Occipital lobe (tissue), 2 donors: Measurements from ENCODE around the gene IARS1. TPM values are rescaled to one million over a fixed set of nuclear protein-coding genes. Genes with fewer than 3 reads are reported as not detected.

Experiments used
- DNase-seq: peaks from one replicate; lab custom pipeline; 2025; lab: John Stamatoyannopoulos, UW
- total RNA-seq: library from RNA; depleted of rRNA; stranded (reverse); fragments of >200 nt; gene quantifications from one replicate; pipeline ENCODE4 v1.2.3, GENCODE V29; 2014

IARS1 gene
- total RNA-seq, 1 donor from 2014 or later: 154 TPM

DNA sequence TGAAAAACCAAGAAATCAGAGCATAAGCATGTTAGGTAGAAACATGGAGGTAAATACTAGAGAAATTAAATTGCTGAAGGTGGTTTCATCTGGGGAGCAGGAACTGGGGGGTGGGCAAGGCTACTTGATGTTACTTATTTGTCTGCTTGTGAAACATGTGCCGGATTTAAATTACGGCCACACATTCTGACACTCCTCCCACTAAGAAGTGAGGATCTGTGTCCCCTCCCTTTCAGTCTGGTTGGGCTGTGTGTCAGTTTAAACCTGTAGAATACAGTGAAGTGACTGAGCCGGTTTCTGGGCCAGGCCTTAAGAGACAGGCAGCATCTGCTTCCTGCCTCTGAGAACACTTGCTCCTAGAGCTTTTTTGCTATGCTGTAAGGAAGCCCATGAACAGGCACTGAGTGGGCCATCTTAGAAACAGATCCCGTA, 2.3 kb upstream of the IARS1 start:
- DNase-seq: no peak

DNA sequence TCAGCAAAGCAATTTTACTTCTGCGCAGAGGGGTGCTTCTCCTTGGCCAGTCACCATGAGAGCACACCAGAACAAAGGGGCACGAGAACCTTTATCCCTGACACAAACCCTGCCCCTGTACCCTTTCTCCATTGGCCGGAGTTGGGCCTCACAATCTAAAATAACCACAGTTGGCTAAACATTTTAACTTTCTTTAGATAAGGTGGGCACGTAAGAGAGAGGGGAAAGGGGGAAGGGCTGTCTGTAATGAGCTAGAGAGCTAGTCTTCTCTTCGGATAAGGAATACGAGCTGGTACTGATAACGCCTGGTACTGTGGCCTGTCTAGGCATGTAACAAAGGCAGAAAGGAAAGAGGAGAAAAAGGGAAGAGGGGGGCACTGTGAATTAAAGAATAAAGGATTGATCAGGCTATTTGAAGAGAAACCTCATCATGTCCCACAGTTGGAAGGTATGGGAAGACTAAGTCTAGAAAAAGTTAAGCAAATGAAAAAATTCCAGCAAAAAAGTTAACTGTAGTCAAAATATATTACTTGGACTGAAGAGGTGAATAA, 1.8 kb upstream of the IARS1 start:
- DNase-seq: no peak

DNA sequence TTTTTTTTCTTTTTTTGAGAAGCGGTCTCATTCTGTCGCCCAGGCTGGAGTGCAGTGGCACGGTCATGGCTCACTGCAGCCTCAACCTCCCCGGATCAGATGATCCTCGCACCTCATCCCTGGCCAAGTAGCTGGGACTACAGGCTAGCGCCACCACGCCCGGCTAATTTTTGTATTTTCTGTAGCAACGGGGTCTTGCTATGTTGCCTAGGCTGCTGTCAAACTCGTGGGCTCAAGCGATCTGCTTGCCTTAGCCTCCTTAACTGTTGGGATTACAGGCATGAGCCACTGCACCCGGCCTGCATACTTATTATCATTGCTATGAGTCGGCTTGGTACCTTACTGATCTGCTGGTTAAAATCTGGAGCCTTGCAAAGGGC, 790 bp upstream of the IARS1 start:
- no peak for DNase-seq

DNA sequence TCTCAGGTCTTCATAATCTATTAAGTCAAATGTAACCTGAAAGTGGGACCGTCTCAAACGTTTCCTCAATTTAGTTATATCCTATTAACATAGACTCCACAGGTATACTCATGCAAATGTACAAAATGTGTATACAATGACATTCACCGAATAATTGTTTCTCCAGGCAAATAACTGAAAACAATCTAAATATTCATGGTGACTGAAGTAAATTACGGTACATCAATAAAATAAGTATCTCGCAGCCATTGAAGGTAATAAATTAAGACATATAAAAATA, 482 bp downstream of the IARS1 start:
- DNase-seq: no peak

DNA sequence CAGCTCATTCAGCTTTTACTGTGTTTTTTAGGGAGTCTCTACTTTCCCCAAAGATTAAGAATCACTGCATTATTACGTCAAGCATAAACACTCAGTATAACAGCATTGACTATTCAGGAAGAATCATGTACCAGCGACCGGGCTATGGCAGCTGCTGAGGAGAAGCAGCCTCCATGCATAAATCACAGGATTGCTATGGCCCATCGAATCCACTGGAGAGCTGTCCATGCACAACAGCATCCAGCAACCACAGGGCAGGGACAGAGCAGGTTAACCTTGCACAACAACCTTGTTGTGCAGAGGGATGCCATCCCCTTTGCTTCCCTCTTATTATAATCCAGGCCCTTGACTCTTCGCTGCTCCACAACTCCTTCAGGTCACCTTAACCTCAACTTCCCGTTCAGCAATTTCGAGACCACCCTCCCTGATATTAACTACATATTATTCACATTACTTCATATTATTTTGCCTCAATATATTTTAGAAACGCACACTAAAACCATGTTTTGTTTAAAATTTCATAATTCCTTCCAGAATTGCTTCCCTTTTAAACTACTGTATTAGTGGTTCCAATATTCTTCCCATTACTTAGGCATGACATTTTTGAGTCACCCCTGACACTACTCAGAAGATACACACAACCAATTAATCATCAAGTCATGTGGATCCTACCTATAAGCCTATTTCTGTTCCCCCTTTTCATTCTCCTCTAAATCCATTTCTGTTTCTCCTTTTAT, 991 bp downstream of the IARS1 start:
- DNase-seq: no peak

DNA sequence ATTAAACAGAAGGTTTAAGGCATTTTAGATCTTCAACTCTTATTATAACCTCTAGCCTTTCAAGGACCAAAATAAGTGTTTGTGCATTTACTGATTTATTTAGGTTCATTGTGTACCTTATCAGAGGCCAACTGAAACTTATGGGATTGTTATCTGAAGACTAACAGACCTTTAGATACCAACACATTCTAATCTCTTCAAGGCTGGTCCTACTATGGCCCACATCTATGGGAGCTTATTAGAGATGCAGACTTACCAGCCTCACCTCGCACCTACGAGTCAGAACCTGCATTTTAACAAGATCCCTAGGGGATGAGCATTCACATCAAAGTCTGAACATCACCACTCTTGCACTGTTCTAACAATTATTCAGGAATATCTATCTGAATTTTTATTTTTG, 1.9 kb downstream of the IARS1 start:
- DNase-seq: no peak

DNA sequence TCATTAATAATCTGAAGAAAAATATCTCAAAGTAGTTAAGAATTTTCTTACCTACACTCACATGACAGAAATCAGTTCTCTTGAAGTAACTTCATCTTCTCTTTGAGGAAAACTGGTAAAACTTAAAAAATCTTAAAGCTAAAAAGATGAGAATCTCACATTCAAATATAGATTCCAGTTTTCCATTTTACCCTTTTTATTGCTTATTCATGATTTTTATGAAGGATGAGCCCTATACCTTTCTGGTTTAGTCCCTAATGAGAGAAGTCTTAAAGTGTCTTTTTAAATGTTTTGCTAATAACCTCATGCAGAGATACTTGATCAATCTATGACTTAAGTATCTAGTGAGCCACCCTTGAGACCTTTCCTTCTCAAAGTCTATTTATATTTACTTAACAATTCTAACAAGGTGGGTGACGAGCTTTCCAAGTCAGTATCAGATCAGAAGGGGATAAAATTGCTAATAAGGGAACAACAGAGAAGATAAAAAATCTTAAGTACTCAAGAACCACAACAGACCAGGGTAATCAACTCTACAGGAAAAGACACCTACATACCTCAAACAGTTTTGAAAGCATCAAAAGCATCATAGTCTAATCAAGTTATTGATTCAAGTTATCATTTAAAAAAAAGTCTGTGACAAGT, 2.6 kb downstream of the IARS1 start:
- no peak for DNase-seq

DNA sequence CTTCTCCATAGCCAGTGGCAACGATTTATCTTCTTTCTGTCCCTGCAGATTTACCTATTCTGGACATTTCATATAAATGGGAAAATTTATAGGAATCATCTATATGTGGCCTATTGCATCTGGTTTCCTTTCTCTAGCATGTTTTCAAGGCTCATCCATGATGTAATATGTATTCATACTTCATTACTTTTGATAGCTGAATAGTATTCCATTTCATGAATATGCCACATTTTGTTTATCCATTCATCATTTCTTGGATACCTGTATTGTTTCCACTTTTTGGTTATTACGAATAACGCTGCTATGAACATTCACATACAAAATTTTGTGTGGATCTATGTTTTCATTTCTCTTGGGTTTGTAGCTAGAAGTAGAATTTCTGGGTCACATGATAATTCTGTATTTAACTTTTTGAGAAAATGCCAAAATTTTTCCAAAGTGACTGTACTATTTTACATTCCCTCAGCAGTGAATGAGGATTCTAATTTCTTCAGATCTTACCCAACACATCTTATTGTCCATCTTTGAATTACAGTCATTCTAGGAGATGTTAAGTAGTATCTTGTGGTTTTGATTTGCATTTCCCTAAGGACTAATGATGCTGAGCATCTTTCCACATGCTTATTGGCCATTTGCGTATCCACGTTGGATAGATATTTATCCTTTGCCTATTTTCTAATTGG, 3.6 kb downstream of the IARS1 start:
- no peak for DNase-seq

DNA sequence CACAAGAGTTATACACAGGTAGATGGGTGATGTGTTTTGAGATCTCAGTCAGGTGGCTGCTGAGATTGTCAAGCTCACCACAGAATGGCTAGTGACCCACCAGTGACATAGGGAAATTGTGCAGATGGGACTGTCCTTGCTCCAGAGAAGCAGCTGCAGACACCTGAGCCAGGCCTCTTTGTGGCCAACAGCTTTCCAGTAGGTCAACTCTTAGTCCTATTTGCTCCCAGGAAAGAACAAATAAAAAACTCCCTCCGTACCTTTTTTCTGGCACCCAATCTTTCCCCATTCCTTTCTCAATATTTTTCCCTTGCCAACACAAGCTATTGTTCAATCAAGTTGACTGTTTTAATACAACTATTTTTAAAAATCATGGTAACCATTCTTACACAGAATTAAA, 14.2 kb downstream of the IARS1 start:
- DNase-seq: no peak

DNA sequence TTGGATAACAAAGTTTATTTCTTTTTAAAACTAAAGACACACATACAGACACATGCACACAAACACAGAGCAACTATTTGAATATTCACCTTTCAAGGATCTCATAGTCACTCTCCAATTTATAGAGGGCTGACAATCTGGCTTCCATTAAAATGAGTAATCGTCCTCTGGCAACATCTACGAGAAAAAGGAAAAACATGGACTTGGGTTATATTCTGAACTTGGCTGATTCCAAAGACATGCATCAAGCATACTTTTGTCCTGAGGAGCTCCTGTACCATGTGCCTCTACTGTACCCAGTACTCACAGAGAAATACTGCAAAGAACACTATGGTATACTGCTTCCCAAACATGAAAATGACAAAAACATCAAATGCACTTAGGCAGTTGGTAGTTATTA, 15.4 kb downstream of the IARS1 start:
- no peak for DNase-seq

DNA sequence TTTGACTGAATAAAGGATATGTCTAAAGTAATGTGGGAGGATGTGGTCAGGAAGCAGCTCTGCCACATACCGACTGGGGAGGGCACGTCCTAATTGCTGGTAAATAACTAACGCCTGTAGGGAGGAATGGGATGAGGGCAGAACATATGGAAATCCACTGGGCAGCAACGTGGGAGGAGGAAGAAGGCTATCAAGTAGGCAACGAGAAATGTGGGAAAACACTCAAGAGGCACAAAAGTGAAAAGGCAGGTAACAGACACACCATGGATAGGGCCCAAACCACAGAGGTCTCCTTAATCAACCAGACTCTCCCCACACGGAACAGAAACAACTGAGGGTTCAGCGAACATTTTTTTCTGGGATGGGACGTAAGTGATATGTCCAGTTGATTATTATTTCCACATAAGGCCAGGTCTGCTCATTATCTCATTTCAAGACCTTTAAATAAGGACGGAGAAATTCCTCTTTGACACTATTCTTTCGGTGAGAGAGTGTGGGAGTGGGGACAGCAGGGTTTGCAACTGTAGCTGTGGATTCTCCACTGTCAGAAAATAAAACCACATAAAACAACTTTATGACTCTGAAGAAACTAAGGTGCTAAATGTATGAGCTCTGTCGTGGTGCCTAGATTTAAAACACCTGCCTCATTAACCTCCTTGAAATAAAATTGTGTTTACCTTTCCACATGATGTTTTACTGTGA, 17.0 kb downstream of the IARS1 start:
- no peak for DNase-seq

DNA sequence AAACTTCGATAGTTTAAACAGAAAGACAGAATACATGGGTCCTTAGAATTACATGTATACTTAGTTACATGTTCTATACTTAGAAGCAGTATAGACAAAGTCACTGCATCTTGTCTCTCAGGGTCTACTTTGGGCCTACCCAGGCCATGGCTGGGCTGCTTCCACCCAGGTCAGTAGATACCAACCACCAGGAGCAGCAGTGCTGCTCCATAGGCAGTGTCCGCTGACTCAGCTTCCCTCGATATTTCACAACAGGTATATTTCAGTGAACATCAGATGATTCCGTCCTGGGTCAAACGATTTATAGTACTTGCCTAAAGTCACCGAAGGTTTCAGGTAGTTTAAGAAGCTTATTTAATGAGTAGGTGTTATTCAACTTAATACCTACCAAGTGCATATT, 18.0 kb downstream of the IARS1 start:
- no peak for DNase-seq

DNA sequence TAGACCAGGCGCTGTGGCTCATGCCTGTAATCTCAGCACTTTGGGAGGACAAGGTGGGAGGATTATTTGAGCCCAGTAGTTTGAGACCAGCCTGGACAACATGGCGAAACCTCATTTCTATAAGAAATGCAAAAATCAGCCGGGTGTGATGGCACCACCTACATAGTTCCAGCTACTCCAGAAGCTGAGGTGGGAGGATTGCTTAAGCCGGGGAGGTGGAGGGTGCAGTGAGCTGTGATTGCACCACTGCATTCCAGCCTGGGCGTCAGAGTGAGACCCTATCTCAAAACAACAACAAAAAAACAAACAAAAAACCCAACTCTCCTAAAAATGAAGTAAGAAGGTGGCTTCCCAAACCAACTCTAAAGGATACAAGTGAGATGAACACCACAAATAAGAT, 23.0 kb downstream of the IARS1 start:
- peak; percentile 5 for DNase-seq

DNA sequence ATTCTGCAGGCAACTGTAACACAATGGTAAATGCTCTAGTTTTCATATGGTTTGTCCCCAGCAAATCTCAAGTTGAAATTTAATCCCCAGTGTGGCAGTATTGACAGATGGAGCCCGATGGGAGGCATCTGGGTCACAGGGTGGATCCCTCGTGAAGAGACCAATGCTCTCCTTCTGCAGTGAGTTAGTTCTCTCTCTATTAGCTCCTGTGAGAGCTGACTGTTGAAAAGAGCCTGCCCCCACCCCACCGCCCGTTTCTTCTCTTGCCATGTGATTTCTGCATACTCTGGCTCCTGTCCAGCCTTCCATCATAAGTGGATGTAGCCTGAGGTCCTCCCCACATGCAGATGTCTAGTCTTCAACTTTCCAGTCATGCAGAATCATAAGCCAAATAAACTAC, 27.0 kb downstream of the IARS1 start:
- DNase-seq: no peak

DNA sequence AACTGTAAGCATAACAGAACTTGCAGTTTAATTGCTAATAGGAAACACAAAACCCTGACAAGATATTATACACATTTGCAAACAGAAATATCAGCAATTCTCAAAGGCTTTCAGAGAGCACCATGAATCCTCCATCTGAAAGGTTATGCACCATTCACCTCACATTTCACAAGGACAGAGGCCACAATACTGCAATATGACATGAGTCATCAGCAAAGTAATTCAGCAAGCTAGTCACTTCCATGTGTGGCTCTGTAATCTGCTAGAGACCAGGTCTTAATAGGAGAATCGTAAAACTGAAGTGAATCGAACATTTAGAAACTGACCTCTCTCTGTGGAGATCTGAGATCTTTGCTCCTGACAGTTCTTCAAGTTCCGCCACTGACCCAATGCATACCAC, 28.3 kb downstream of the IARS1 start:
- no peak for DNase-seq

DNA sequence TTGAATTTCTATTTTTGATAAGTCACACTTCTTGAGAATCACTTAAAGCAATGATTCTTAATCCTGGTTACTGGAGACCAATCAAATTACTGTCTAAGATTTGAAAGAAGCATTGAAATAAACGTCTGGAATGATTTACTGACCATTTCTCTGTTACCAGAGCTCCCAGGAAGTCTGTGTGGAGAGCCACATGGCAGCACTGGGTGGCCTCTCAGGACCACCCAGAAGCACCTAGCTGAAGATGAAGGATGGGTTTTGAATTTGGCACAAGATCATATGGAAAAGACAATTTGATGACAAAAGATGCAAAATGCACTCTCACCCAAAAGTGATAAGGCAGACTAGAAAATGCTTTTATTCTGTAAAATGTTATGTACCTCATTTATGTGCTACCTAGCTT, 30.4 kb downstream of the IARS1 start:
- DNase-seq: no peak

DNA sequence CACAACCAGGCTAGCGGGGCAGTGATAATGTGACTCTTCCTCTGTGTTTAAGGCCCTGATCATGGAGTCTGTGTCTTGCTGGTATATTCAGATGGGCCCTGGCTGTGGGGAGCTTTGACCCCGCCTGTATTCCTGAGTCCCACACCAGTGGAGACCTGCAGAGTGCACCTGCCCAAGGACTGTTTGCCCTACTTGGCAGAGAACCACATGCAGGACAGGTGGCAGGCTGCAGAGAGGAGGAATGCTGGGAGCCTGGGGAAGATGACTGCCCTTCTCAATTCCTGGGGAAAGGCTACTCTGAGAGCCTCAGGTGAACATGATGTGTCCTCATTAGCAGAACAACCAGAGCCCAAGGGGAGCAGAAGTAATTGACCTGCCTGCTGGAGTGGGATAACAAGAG, 36.2 kb downstream of the IARS1 start:
- DNase-seq: no peak

DNA sequence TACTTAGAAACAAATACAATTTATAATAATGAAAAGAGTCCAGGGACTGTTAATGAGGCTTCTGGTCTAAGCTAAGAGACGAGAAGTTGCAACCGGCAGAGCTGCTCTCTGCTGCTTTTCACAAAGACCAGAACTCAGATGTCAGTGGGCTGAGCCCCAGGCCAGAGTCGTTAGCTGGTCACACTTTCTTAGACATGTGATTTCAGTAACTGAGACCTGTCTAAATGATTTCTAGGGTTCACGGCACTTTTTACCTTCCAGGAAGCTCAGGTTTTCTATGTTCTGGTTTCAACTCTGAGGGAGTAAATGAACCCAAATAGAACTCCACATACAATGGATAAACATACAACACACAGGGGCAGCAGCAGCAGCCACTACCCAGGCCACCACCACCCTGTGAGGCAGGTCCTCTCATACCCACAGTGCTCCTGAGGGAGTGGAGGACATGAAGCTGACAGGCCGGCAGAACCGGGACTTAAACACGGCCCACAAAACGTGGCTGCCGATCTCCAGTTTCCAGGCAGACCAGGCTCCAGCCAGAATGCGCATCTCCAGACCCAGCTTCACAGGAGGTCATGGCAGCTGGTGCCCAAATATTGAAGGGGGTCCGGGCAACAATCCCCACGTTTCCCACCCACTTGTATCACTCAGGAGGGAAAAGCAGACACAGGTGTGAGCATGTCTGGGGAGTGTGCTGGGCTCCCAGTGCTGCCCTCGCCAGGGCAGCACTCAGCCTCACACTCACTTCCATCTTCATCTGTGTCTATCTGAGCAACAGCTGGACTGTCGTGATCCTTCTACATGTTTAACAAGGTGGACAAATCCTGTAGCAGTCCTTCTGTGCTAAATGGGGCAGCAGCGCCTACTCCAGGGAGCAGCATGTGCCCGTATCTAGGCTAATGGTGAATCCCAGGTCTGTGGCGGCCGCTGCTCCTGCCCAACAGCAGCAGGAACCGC, 38.8 kb downstream of the IARS1 start:
- no peak for DNase-seq

DNA sequence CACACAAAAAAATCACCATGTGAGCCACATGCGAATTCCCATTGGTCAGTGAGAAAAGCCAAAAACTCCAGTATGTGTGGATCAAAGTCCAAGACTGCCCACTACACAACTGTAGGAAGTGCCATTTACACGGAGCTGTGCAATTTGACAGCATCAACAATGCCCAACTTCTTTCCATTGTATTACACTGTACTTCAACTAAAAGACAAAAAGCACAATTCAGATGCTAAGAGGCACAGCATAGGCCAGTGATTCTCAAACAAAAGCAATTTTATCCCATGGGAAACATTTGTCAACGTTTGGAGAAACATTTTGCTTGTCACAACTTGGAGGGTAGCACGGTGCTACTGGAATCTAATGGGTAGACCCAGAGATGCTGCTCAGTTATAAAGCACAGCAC, 39.8 kb downstream of the IARS1 start:
- no peak for DNase-seq

DNA sequence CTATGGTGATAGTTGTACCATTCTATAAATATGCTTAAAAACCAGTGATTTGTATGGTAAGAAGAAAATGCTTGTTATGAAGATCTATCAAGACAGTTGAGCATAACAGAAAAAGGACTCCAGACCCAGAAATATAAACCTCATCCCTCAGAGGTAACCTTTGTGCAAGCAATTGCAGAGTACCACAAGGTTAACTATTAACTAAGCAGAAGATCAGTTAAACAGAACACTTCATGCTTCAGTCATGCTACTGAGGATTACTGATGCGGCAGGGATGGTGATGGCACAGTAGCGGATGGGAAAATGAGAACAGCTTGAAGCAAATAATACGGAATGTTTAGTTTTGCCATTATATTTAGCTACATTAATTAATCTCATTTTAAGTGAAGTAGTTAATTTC, 45.5 kb downstream of the IARS1 start:
- DNase-seq: no peak

DNA sequence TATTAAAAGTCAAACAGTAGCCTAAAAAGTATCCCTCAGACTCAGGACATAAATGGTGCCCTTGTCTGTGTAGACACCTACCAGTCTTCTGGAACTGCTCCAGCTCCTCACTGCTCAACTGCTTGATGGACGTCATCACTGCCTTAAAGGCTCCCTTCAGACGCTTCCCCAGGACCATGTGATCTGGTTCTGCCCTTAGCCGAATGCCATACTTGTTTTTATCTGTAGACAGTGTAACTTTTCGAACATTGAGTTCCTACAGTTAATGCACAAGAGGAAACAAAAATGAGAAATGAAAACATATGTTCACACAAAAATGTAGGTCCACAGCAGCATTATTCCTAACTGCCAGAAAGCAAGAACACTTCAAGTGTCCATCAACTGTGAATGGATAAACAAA, 46.2 kb downstream of the IARS1 start:
- no peak for DNase-seq
